Activated CD8-positive, alpha-beta T cell treated with anti-CD3 and anti-CD28 coated beads for 36 hours (primary cell): Measurements from ENCODE around the gene PARVB. TPM values are rescaled to one million over a fixed set of nuclear protein-coding genes. Genes with fewer than 3 reads are reported as not detected.

Experiments
- ATAC-seq: fragments of 200-7000 bp; cut with Tn5 transposase; one replicate; pipeline ENCODE4 v1.10.0; 2021; ENCODE audit warnings: mild to moderate bottlenecking, moderate library complexity
- CTCF ChIA-PET: fragments of 350-600 bp; sonication (Branson Sonifier 250); formaldehyde crosslinking; loops from one replicate; lab custom pipeline; 2021; ENCODE audit warnings: antibody characterized with exemption; lab: Charles Lee
- POLR2A ChIA-PET: fragments of 350-600 bp; sonication (Branson Sonifier 250); formaldehyde crosslinking; loops from one replicate; lab custom pipeline; 2021; ENCODE audit warnings: antibody characterized with exemption; lab: Charles Lee
- DNase-seq: peaks from one replicate; pipeline ENCODE4 v3.0.0-alpha.2; 2020
- H3K27ac Mint-ChIP-seq: one replicate; pipeline ENCODE4 v1.8.0; 2021; ENCODE audit warnings: mild to moderate bottlenecking, mixed read lengths
- H3K27me3 Mint-ChIP-seq: one replicate; pipeline ENCODE4 v1.8.0; 2021; ENCODE audit warnings: mixed read lengths
- H3K36me3 Mint-ChIP-seq: one replicate; pipeline ENCODE4 v1.8.0; 2021; ENCODE audit warnings: low read depth, mixed read lengths
- H3K4me1 Mint-ChIP-seq: one replicate; pipeline ENCODE4 v1.8.0; 2021; ENCODE audit warnings: low read depth, mixed read lengths
- H3K4me3 Mint-ChIP-seq: one replicate; pipeline ENCODE4 v1.8.0; 2021; ENCODE audit warnings: mild to moderate bottlenecking, moderate library complexity, mixed read lengths
- H3K9me3 Mint-ChIP-seq: one replicate; pipeline ENCODE4 v1.8.0; 2021; ENCODE audit warnings: mixed read lengths
- intact Hi-C: fragments of 100-400 bp; cut with micrococcal nuclease; formaldehyde crosslinking; loops from one replicate; pipeline ENCODE4 v1.10.0; 2022
- total RNA-seq, 2 experiments: library from RNA; stranded (reverse); gene quantifications; one replicate each; pipeline ENCODE4 v1.2.3, GENCODE V29; 2021
- TF ChIP-seq, protein P1 (sequence below): fragments of 200-600 bp; IDR thresholded peaks from one replicate; pipeline ENCODE4 v1.8.0; 2022; ENCODE audit warnings: antibody characterized with exemption, mild to moderate bottlenecking

Gene PARVB
- total RNA-seq, 2 experiments from 2014 or later: 71.0 to 73.1 TPM

DNA sequence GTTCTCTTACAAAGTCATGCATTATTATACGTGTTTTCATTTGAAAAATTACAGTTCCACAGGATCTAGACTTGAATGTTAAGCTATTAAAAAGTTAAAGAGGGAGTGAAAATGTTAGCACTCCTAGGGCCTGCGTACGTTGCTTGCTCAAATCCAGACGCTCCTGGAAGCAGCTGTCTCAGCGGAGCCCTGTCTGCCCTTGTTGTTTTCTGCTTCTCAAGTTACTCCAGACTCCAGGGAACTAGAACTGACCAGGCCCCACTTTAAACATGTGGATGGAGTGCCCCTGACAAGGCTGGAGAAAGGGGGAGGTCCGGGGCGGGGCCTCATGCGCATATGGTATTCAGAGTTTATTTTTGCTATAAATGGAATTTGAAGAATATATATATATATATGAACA lies 9.6 kb downstream of the PARVB start:
- Mint-ChIP-seq H3K4me3 (no peak overlapping the region), H3K9me3 (no peaks in the 10 kb centered on the region), H3K4me1 (peaks cover 12% of the 10 kb centered on the region), H3K27ac (no peak overlapping the region), H3K36me3 (peaks cover under 1% of the 10 kb centered on the region), H3K27me3 (peaks cover 2% of the 10 kb centered on the region)
- ATAC-seq (no peak), DNase-seq (no peak)
- intact Hi-C loops: no loop called here
- ChIA-PET POLR2A (interaction anchor here (0.5 kb wide), 1 partner anchor 1297 kb away, joined by 3 read pairs; no protein-coding TSS in a partner anchor), CTCF (interaction anchor here (1.3 to 1.6 kb wide), 2 partner anchors 40 to 47 kb away, joined by 3 to 11 read pairs; no protein-coding TSS in a partner anchor)
- TF ChIP-seq, protein P1, sequence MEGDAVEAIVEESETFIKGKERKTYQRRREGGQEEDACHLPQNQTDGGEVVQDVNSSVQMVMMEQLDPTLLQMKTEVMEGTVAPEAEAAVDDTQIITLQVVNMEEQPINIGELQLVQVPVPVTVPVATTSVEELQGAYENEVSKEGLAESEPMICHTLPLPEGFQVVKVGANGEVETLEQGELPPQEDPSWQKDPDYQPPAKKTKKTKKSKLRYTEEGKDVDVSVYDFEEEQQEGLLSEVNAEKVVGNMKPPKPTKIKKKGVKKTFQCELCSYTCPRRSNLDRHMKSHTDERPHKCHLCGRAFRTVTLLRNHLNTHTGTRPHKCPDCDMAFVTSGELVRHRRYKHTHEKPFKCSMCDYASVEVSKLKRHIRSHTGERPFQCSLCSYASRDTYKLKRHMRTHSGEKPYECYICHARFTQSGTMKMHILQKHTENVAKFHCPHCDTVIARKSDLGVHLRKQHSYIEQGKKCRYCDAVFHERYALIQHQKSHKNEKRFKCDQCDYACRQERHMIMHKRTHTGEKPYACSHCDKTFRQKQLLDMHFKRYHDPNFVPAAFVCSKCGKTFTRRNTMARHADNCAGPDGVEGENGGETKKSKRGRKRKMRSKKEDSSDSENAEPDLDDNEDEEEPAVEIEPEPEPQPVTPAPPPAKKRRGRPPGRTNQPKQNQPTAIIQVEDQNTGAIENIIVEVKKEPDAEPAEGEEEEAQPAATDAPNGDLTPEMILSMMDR: no peak

DNA sequence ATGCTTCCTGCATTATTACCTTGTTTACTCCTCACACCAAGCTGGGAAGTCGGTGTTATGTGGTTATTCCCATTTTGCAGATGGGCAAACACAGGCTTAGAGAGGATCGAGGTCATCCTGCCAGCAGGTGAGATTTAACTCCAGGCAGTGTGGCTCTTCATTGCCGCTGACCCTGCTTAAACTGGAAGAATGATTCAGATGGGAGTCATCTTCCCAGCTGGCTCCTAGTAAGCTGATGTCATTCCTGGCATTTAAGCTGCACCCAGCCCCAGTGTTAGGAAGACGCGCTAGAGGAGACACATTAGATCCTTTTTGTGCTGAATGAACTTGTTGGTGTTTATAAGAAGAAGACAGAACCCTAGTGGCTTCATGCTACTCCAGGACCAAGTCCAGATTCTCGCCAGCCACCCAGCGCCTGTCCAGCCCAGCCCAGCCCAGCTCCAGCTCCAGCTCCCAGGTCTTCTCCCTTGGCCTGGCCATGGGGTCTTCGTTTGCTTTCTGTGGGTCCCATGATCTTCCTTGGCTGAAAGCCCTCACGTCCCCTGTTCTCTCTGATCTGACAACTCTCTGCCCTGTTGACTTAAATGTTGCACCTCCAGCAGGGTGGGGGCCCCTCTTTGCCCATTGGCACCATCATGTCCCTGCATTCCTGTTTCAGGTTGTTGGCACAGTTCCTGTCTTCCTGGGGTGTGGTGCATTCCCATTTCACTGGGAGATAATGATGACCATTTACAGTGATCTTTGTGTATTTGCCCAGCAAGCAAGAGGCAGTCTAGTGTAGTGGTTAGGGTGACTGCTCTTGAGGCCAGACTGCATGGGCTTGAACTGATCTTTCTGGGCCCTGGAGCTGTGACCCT lies 13.6 kb downstream of the PARVB start:
- Mint-ChIP-seq H3K9me3 (no peaks in the 10 kb centered on the region), H3K27me3 (peaks cover 7% of the 10 kb centered on the region), H3K36me3 (no peaks in the 10 kb centered on the region), H3K4me1 (peaks cover 4% of the 10 kb centered on the region), H3K27ac (no peak overlapping the region), H3K4me3 (no peak overlapping the region)
- ATAC-seq (no peak), DNase-seq (no peak)
- TF ChIP-seq, protein P1: no peak
- POLR2A ChIA-PET: no interaction called here
- CTCF ChIA-PET: interaction anchor here (0.7 to 2.1 kb wide), 2 partner anchors 48 to 145 kb away, joined by 3 to 4 read pairs; no protein-coding TSS in a partner anchor
- intact Hi-C loops: no loop called here

DNA sequence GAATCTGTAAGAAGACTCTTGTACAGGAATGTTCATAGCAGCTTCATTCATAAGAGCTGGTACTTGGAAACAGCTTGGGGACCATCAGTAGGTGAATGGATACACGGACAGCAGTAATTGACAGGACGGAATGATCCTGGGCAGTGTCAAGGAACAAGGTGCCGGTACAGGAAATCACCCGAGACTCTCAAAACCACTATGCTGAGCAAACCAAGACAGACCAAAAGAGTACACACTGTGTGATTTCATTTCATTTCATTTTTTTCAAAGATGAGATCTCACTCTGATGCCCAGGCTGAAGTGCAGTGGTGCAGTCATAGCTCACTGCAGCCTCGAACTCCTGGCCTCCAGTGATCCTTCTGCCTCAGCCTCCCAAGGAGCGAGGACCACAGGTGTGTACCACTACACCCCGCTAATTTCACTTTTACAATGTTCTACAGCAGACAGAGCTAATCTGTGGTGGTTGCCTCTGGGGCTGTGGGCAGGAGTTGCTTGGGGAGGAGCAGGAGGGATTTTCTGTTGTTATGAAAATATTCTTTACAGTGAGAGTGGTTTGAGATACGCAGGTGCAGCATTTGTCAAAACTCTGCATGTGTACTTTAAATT lies 15.6 kb downstream of the PARVB start:
- POLR2A ChIA-PET: no interaction called here
- peaks cover 4% of the 10 kb centered on the region for H3K4me1 Mint-ChIP-seq
- H3K4me3 Mint-ChIP-seq: no peak overlapping the region
- CTCF ChIA-PET: interaction anchor here (0.9 kb wide), 1 partner anchor 19 kb away, joined by 3 read pairs; no protein-coding TSS in a partner anchor
- DNase-seq (no peak), ATAC-seq (no peak)
- intact Hi-C loops: no loop called here
- TF ChIP-seq, protein P1: no peak
- H3K36me3 Mint-ChIP-seq: no peaks in the 10 kb centered on the region
- peaks cover 7% of the 10 kb centered on the region for H3K27me3 Mint-ChIP-seq
- no peaks in the 10 kb centered on the region for H3K9me3 Mint-ChIP-seq
- no peak overlapping the region for H3K27ac Mint-ChIP-seq

DNA sequence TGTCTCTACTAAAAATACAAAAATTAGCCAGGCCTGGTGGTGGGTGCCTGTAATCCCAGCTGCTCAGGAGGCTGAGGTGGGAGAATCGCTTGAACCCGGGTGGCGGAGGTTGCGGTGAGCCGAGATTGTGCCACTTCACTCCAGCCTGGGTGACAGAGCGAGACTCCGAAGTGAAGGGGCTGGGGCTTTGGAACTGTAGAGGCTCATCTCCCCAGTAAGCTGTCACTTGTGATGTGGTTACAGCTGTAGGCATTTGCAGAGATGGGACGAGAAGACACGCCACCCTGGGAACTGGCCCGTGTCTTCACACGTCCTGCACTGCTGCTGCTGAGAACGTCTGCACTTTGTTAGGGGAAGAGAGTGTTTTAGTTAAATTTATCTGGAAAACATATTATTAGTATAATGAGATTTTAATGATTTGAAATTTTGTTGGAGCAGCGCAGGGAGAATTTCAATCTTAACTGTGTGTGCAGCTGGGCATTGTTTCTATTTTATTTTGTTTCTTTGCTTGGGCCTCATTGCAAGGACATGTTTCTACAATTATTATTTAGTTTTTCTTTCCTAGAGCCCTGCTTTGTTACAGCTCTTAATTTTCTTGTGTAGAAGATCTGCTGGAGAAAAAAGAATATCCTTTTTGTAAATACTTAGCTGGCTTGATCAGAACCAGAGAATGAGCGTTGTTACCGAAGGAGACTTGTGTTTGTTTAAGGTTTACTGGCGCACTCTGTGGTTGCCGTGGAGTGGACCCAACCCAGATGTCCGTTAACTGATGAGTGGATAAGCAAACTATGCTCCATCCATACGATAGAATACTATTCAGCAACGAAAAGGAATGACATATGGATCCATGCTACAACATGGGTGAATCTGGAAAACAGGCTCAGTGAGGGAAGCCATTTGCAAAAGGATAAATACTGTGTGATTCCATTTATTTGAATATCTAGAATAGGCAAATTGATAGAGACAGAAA lies 18.4 kb downstream of the PARVB start:
- no peak for ATAC-seq
- H3K9me3 Mint-ChIP-seq: no peaks in the 10 kb centered on the region
- intact Hi-C loops: no loop called here
- H3K36me3 Mint-ChIP-seq: no peaks in the 10 kb centered on the region
- TF ChIP-seq, protein P1: no peak
- no peak overlapping the region for H3K4me3 Mint-ChIP-seq
- H3K27ac Mint-ChIP-seq: no peak overlapping the region
- CTCF ChIA-PET: interaction anchor here (1.3 kb wide), 1 partner anchor 49 kb away, joined by 4 read pairs; no protein-coding TSS in a partner anchor
- peaks cover 7% of the 10 kb centered on the region for H3K4me1 Mint-ChIP-seq
- POLR2A ChIA-PET: no interaction called here
- DNase-seq: no peak
- H3K27me3 Mint-ChIP-seq: peaks cover 7% of the 10 kb centered on the region
